ENCODE data around the gene ADAMTSL3.

DNA sequence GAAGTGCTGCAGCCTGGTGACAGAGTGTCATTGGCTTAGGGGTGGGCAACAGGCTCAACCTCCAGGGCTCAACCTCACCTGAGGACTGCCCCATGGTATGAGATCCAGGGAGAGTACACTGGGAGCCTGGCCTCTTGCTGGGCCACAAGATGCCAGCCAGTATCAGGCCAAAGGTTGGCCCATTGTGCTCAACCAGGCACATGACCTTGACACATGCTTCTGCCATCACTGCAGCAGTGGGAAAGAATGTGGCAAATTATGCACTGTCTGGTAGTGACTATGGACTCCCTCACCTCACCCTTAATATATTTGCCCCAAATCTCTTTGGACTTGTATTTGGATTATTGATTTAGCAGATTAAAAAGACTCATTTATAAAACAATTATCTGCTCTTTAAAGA lies 347.7 kb downstream of the ADAMTSL3 start:
- TF ChIP-seq POLR2A (IDR thresholded peaks at IDR 0.05) = no peak
- TF ChIP-seq, protein P1, sequence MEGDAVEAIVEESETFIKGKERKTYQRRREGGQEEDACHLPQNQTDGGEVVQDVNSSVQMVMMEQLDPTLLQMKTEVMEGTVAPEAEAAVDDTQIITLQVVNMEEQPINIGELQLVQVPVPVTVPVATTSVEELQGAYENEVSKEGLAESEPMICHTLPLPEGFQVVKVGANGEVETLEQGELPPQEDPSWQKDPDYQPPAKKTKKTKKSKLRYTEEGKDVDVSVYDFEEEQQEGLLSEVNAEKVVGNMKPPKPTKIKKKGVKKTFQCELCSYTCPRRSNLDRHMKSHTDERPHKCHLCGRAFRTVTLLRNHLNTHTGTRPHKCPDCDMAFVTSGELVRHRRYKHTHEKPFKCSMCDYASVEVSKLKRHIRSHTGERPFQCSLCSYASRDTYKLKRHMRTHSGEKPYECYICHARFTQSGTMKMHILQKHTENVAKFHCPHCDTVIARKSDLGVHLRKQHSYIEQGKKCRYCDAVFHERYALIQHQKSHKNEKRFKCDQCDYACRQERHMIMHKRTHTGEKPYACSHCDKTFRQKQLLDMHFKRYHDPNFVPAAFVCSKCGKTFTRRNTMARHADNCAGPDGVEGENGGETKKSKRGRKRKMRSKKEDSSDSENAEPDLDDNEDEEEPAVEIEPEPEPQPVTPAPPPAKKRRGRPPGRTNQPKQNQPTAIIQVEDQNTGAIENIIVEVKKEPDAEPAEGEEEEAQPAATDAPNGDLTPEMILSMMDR (IDR thresholded peaks at IDR 0.05) = no peak

Measured in lower leg skin (tissue), 3 donors.